GM21515 (cell line): ENCODE data around the gene MYG1.
"Not testable (repeated sequence)": the region's sequence is repeated elsewhere in the genome, so short reads cannot be mapped to it uniquely, and the experiment has no call there.

Experiments
- ATAC-seq: cut with Tn5 transposase; IDR thresholded peaks from one replicate; pipeline ENCODE4 v1.9.1; 2021; ENCODE audit not compliant: unreplicated experiment

The MYG1 gene

DNA sequence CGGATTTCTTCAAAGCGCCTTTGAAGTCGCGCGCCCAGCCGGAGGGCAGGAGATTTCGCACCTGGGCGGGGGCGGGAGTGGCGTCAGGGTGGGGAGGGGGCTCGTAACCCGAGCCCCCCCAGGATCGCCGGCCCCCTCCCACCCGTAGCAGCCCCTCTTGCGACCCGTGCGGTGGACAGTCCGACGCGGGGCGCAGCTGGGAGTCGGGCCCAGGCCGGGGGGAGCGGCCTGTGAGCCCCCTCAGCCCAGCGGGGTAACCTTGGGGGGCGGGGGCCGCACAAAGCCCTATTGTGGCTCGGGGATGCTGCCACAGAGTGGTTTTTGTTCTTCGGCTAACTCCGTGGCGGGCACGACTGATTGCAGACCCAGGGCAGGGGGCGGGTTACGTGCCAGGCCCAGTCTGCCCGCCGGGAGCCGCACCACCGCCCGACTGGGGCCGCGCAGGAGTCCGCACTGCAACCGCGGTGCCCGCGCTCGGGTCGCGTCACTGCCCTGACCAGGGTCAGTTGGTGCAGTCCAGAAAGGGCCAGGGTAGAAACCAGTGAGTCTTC, 26.1 kb downstream of the MYG1 start:
- ATAC-seq: no peak

DNA sequence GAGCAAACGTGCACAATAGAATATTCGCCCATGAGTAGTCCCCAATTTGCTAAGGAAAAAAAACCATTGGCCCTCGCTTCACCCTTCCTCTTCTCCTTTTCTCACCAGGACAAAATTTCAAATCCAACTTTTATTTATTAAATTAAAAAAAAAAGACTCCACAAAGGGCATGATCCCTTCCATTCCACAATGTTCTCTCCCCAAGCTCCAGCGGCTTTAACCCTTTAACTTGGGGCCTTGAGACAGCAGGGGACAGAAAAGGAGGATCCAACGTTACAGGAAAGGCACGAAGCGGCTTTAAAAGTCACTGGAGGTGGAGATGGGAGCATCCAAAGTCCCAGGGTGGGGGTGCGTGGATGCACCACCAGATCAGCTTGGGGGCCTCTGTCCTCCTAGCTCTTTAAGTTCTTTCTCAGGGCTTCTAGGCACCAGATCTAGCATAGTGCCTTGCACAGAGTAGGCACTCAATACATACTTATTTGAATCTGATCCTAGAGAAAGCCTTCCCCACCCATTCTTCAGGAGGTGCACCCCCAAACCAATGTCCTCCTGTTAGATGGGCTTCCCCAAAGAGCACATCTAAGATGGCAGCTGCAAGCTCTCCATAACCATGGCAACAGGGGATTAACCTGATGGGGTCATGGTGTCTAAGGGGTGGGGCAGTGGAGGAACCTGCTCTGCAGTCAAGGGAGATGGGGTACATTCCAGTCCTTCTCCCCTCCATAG, 27.1 kb downstream of the MYG1 start:
- no peak for ATAC-seq

GRCh38 chr12:53327435-53328042, 28.0 kb downstream of the MYG1 start:
- ATAC-seq: no peak

GRCh38 chr12:53328043-53328435, 28.5 kb downstream of the MYG1 start:
- ATAC-seq: no peak

DNA sequence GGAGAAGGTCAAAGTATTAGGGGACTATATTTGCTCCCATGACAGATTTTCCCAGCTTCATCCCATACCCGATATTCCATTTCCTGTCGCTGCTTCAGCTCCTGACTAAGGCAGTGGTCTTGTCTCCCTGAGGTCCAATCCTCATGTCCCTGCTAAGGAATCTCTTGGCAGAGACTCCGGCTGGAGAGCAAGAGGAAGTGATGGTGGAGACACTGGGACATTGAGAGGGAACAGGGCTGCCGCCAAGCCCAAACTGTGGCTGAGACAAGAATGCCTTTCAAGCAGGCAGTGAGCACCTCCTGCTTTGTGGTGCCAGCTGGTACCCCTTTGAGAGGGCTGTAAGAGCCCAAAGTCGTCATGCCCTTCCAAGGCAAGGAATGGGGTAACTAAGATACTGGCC, 31.2 kb downstream of the MYG1 start:
- no peak for ATAC-seq

- ATAC-seq: not testable (repeated sequence)
These were observed 32.8 kb downstream of the MYG1 start for GRCh38 chr12:53332339-53332738.

DNA sequence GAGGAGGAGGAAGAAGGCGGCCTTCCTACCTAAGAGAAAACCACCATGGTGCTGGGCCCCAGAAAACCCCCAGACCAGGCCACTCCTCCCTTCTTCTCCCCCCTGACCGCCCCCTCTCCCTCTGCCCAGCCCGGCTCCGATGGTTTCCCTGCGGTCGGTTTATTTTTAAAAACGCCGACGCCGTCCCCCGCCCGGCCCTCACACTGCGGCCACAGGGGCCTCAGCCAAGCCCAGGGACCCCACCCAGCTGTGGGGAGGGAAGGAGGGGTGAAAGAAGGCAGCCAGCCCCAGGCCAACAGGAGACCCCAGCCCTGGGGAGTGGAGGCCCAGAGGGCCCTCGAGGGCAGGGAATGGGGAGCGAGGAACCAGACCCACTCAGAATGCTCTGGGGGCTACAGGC, 33.2 kb downstream of the MYG1 start:
- ATAC-seq: no peak

- ATAC-seq: no peak
These were observed 33.8 kb downstream of the MYG1 start for GRCh38 chr12:53333289-53333688.

- ATAC-seq: no peak
These were observed 34.4 kb downstream of the MYG1 start for GRCh38 chr12:53333845-53334244.

- ATAC-seq: no peak
These were observed 35.3 kb downstream of the MYG1 start for GRCh38 chr12:53334822-53335221.

DNA sequence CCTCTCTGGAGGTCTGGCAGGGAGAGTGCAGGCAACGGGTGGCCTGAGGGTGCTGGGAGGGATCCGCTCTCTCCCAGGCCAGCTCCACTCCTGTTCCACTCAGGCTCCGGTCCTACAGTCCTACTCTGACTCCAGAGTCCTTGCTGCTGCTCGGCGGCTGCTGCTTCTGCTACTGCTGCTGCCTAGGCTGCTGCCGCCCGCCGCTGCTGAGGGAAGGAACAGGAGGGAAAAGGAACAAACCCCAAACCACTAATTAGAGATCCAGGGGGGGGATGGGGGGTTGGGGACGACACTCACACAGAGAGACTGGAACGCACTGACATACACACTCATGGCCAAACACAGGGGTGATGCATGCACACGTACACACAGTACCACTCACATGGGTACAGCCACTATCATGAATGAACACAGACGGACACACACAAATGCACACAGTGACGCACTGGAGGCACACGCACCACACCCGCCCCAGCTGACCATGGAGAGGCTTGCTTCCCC, 36.7 kb downstream of the MYG1 start, which contains the start of gene SP7:
SP7 (minus strand) TSS at position 174 of the 501 bp plus-strand sequence. CDS start 708 bp downstream, outside the sequence.
- ATAC-seq: no peak

DNA sequence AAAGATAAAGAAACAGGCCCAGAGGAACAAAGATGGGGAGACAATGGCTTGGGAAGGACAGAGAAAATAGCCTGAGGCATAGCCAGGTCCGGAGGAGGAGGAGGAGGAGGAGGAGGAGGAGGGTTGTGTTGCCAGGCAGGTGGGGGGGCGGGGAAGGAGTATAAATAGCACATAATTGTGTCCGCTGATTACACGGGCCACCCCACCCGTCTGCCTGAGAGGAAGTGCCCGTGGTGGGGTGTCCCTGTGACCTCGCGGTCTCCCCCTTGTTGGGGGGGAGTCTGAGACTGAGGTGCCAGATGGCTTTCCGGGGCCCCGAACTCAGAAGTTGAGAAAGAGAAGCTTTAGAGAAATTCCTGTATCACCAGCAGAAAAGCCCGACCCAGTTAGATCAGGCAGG, 38.5 kb downstream of the MYG1 start:
- ATAC-seq: no peak

GRCh38 chr12:53338916-53339315, 39.4 kb downstream of the MYG1 start:
- no peak for ATAC-seq

DNA sequence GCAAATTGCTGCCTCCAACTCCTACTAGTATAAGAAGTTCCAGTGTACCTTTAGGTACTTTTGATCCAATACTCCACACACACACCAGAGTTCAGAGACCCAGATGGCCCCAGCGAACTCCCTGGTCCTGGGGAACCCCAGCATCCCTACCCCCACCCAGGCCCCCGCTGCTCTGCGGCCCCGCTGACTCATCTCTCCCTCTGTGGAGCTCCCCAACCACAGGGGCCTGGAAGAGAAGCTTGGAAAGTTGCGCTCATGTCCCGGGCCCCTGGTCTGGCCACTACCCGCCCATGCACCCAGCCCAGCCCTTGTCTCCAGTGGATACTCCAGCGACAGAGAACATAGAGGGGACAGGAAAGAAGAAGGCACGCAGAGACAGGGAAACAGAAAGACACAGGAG, 40.9 kb downstream of the MYG1 start:
- ATAC-seq: no peak

GRCh38 chr12:53343449-53343848, 44.0 kb downstream of the MYG1 start:
- no peak for ATAC-seq

DNA sequence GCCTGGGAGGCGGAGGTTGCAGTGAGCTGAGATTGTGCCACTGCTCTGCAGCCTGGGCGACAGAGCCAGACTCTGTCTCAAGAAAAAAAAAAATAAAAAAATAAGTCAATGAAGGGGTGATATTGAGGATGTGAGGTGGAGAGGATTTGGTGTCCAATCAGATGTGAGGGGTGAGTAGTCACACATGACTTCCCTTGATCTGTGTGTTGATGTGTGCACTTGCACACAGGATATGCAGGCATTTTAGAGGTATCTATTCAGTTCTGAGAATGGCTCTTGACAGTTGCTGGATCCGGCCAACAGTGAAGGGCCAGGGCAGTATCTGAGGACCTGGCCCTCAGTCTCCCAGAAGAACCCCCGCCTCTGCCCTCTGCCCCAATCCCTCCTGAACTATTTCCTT, 44.5 kb downstream of the MYG1 start:
- ATAC-seq: no peak

DNA sequence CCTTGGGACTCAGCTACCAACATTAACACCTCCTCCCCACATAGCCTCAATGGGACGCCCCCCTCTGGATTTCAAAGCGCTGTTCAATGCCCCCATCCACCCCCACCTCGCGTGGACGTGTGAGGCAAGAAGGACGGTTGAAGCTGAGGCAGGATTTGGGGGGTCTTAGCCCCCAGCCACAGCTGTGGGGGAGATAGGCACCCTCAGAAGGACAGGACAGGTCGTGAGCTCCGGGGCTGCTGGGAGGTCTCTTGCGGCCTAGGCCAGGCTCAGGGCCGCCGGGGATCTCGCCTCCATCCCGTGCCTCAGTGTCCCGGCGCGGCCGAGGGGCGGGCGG, 45.0 kb downstream of the MYG1 start:
- ATAC-seq: no peak

GRCh38 chr12:53344824-53345485, 45.5 kb downstream of the MYG1 start:
- ATAC-seq: peak; percentile 62

DNA sequence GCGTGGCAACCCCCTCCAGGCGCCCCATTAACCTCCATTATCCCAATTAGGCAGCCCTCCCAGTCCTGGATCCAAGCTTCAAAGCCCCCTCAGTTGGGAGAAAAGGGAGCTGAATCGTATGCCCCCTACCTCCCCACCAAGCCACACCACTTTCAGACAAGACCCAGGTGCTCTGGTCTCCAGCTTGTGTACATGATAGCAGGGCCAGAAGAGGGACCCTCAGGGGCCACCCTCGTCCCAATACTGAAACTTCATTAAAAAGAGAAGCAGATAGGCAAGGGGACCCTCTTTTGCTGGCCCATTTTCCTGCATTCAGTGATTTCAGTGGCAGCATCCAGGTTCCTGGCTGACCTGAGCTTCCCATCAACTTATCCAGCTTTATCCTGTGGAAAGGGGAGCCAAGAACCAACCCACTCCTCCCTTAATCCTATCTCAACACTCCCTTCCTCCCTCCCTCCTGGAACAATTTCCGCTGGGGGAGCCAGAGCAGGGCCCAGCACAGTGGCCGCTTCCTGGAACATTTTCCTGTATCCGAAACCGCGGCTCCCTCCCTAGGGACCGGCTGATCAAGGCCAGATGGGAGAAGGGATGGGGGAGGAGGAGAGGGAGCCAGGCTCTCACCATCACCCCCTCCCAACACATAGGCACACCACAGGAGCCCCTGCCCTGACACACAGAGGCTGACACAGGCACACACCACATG, 46.1 kb downstream of the MYG1 start:
- no peak for ATAC-seq

- ATAC-seq: no peak
These were observed 47.0 kb downstream of the MYG1 start for GRCh38 chr12:53346491-53346890.

DNA sequence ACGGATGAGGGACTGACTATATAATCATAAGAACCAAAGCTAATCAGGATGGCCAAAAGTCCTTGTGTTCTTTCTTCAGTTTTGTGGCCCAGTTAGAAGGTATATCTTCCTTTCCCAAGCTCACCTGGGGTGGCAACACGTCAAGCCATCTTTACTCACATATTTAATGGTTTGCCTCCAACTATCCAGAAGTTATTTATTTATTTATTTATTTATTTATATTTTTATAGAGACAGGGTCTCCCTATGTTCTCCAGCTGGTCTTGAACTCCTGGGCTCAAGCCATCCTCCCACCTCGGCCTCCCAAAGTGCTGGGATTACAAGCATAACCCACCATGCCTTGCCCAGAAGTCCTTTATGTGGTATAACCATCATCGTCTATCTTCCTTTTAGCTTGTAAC, 48.4 kb downstream of the MYG1 start:
- no peak for ATAC-seq
